Activated T-cell treated with anti-CD3 and anti-CD28 coated beads, Interleukin-2, amount 50 U/mL, for 4 hours (primary cell): ENCODE data around the gene FAM124B. TPM values are rescaled to one million over a fixed set of nuclear protein-coding genes. Genes with fewer than 3 reads are reported as not detected.

ENCODE experiments used
- total RNA-seq, 3 donors: library from RNA; stranded (reverse); gene quantifications; one replicate each; pipeline ENCODE4 v1.2.1, GENCODE V29; 2021

Gene FAM124B
- total RNA-seq, 3 donors from 2014 or later = 0.19 TPM; not detected in 2

Other genes starting within 250 kb of the FAM124B start
- gene CUL3, start 183.3 kb upstream of the FAM124B start, total RNA-seq = 10 to 100 TPM; 83.4 to 88.8 (median 85.2) TPM